SU-DHL-6 (cell line): ENCODE results near the gene PRXL2A.

ENCODE experiments used
- H2AFZ ChIP-seq: fragments of 200-600 bp; sonication (generic); 2 replicates; pipeline ENCODE4 v1.6.1; 2014; ENCODE audit warnings: low read depth, mild to moderate bottlenecking, moderate library complexity, mixed read lengths, antibody characterized with exemption, low read length; ENCODE audit not compliant: severe bottlenecking
- H3F3A ChIP-seq: fragments of 200-600 bp; shearing (Covaris generic); 2 replicates; pipeline ENCODE4 v1.6.0; 2016; ENCODE audit warnings: antibody characterized with exemption, mild to moderate bottlenecking; ENCODE audit not compliant: insufficient read depth
- H3K27ac ChIP-seq: fragments of 200-600 bp; sonication (generic); 2 replicates; pipeline ENCODE4 v1.5.1; 2016; ENCODE audit warnings: low read depth, mild to moderate bottlenecking, low read length, moderate library complexity, mixed read lengths
- H3K27me3 ChIP-seq: fragments of 200-600 bp; sonication (generic), shearing (Covaris generic); 2 replicates; pipeline ENCODE4 v1.6.0; 2014; ENCODE audit warnings: mild to moderate bottlenecking, low read length
- H3K36me3 ChIP-seq: fragments of 200-600 bp; sonication (generic); 2 replicates; pipeline ENCODE4 v1.6.1; 2014; ENCODE audit warnings: mild to moderate bottlenecking, low read length, mixed read lengths
- H3K4me2 ChIP-seq: fragments of 300-600, 200-600 bp; shearing (Covaris generic), sonication (generic); 2 replicates; pipeline ENCODE4 v1.6.0; 2014; ENCODE audit warnings: low read length, low read depth, mild to moderate bottlenecking; ENCODE audit not compliant: poor library complexity, severe bottlenecking
- H3K4me3 ChIP-seq: fragments of 200-600 bp; sonication (generic); 2 replicates; pipeline ENCODE4 v1.5.1; 2014; ENCODE audit warnings: antibody characterized with exemption, low read length, mild to moderate bottlenecking, mixed read lengths; ENCODE audit not compliant: insufficient read depth, poor library complexity, severe bottlenecking
- H3K79me2 ChIP-seq: fragments of 200-600 bp; sonication (generic); 2 replicates; pipeline ENCODE4 v1.6.1; 2014; ENCODE audit warnings: mild to moderate bottlenecking, low read length, moderate library complexity; ENCODE audit not compliant: insufficient read depth
- H3K9ac ChIP-seq: fragments of 200-600 bp; sonication (generic); 2 replicates; pipeline ENCODE4 v1.7.0; 2014; ENCODE audit warnings: mild to moderate bottlenecking, low read length
- H3K9me2 ChIP-seq: fragments of 200-600 bp; sonication (generic); replicated peaks from 2 replicates; pipeline ENCODE4 v1.6.1; 2014; ENCODE audit warnings: low read length; ENCODE audit not compliant: insufficient read depth
- H3K9me3 ChIP-seq: fragments of 200-600 bp; sonication (generic); 2 replicates; pipeline ENCODE4 v1.6.1; 2014; ENCODE audit warnings: low read length, mixed read lengths; ENCODE audit not compliant: insufficient read depth
- H4K20me1 ChIP-seq: fragments of 200-600 bp; sonication (generic); 2 replicates; pipeline ENCODE4 v1.6.1; 2014; ENCODE audit warnings: low read depth, mild to moderate bottlenecking, antibody characterized with exemption, low read length, moderate library complexity, mixed read lengths
- CTCF ChIP-seq: fragments of 200-600 bp; sonication (generic); IDR thresholded peaks from one replicate; pipeline ENCODE4 v1.5.1; 2017; ENCODE audit warnings: antibody characterized with exemption, mild to moderate bottlenecking, low read length, moderate library complexity; ENCODE audit not compliant: insufficient read depth, poor library complexity, severe bottlenecking
- EZH2phosphoT487 ChIP-seq: fragments of 200-600 bp; sonication (generic), shearing (Covaris generic); conservative IDR thresholded peaks from 2 replicates; pipeline ENCODE4 v1.6.1; 2018; ENCODE audit warnings: mild to moderate bottlenecking, antibody characterized with exemption, low read length, moderate library complexity, mixed read lengths

PRXL2A gene

GRCh38 chr10:80458638-80459037, 50.3 kb downstream of the PRXL2A start:
- Histone ChIP-seq H3K9ac (no peak overlapping the region), H3K9me3 (no peaks in the 10 kb centered on the region), H3K4me2 (no peak overlapping the region), H3K9me2 (no peaks in the 10 kb centered on the region), H3K27ac (no peak overlapping the region), H4K20me1 (no peaks in the 10 kb centered on the region; the same call in 1 of the 2 replicates), H2AFZ (no peak overlapping the region), H3K79me2 (no peaks in the 10 kb centered on the region), H3K36me3 (no peaks in the 10 kb centered on the region), H3F3A (peaks cover under 1% of the 10 kb centered on the region), H3K4me3 (no peak overlapping the region), H3K27me3 (no peaks in the 10 kb centered on the region)
- TF ChIP-seq EZH2phosphoT487 (no peak), CTCF (no peak)

- H3F3A ChIP-seq, result no peaks in the 10 kb centered on the region
- H3K9me3 ChIP-seq, result no peaks in the 10 kb centered on the region
- H3K27me3 ChIP-seq, result no peaks in the 10 kb centered on the region
- TF ChIP-seq EZH2phosphoT487 (no peak), CTCF (no peak)
- no peak overlapping the region for H3K27ac ChIP-seq
- H3K9me2 ChIP-seq, result no peaks in the 10 kb centered on the region
- H3K36me3 ChIP-seq, result no peaks in the 10 kb centered on the region
- no peaks in the 10 kb centered on the region; the same call in 1 of the 2 replicates for H4K20me1 ChIP-seq
- no peak overlapping the region for H3K4me3 ChIP-seq
- no peak overlapping the region for H2AFZ ChIP-seq
- H3K4me2 ChIP-seq, result no peak overlapping the region
- no peak overlapping the region for H3K9ac ChIP-seq
- H3K79me2 ChIP-seq, result no peaks in the 10 kb centered on the region
These were observed 50.9 kb downstream of the PRXL2A start for GRCh38 chr10:80459047-80459865.

GRCh38 chr10:80460399-80461207, 52.3 kb downstream of the PRXL2A start:
- Histone ChIP-seq H3K27ac (no peak overlapping the region), H3K27me3 (no peaks in the 10 kb centered on the region), H3F3A (no peaks in the 10 kb centered on the region), H3K4me3 (no peak overlapping the region), H3K9me2 (no peaks in the 10 kb centered on the region), H3K9me3 (no peaks in the 10 kb centered on the region), H3K4me2 (no peak overlapping the region), H2AFZ (no peak overlapping the region), H3K9ac (no peak overlapping the region), H3K36me3 (no peaks in the 10 kb centered on the region), H4K20me1 (no peaks in the 10 kb centered on the region; the same call in 1 of the 2 replicates), H3K79me2 (no peaks in the 10 kb centered on the region)
- TF ChIP-seq CTCF, result no peak
